HG02884 (cell line): ENCODE data around the gene ATP7B.
"Not testable (repeated sequence)": the region's sequence is repeated elsewhere in the genome, so short reads cannot be mapped to it uniquely, and the experiment has no call there.

ENCODE experiments used
- ATAC-seq: cut with Tn5 transposase; IDR thresholded peaks from one replicate; pipeline ENCODE4 v1.9.1; 2021; ENCODE audit warnings: mild to moderate bottlenecking, moderate library complexity; ENCODE audit not compliant: unreplicated experiment

ATP7B gene

DNA sequence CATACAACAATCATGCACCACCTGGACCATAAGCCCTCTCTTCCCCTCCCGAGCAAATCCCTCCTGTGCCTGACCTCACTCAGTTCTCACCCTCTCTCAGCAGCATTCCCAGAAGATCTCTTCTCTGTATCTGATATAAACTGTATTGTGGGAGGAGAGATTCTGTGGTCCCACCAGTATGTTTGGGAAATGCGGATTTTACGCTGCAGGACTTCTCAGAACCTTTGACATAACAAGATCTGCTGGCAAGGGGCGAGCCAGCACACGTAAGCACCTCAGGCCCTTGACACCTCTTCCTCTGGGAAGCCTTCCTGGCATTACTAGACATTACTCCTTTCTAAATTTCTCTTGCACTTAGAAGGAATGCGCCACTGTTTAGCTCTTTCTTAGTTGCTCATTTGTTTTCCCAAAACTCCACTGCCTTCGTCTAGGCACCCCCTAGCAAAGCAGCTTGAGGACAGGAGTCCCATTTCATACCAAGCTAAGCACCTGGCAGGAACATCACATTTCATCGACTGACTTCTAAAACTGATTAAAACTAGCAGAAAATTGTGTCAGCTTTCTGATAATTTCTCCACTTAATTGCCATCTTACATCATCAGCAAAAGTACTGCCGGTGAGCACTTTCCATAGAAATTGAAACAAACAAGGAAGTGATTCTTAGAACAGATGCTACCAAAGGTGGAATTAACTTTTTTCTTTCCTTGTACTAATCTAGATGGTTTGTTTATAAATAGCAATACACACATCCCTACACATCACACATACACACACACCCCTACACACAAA lies 86.3 kb downstream of the ATP7B start:
- no peak for ATAC-seq

DNA sequence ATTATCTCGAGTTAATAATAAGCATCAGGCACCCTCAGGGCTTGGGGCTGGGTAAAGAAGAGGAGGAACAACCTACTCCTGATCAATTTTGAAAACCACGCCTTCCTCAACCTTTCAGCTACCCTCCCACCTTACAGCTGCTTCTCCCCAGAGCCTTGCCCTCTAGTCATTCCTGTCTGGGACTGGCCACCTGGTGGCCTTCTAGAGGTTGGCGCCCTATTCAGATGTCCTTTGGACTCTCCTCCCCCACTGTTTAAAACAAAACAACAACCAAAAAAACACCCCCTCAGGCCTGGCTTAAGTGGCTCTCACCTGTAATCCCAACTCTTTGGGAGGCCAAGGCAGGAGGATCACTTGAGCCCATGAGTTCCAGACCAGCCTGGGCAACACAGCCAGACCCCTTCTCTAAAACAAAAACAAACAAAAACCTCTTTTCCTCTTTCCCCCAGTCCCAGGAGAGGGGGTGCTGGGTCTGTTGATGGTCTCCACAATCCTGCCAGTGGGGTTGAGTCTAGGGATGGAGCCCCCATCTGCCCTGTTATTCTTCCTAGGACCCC lies 87.2 kb downstream of the ATP7B start:
- peak; percentile 49 for ATAC-seq

DNA sequence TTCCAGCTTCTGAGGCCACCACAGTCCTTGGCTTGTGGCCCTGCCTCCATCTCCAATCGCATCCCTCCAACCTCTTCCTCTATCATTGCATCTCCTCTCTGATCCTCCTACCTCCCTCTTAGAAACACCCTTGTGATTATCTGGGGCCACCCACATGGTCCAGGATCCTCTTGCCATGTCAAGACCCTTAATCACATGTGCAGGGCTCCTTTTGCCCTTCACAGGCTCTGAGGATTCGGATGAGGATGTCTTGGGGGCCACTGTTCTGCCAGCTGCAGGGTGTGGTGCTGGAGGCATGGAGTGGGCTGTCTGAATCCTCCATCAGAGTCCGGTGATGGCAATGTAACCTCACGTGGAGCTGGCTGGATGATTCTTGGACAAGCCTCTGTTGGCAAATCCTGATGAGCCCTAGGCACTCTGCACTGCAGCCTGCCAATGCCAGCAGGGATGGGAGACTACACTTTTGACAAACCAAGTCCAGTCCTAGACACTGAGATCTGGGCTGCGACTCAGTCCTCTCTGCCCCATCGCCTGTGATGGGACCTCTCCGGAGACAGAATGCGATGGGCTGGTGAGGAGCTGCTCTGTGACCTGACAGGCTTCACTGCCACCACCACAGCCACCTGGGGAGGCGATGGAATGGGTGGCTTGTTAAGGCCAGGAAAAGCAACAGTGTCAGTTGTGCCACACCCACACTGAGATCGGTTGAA lies 88.3 kb downstream of the ATP7B start:
- ATAC-seq: no peak

DNA sequence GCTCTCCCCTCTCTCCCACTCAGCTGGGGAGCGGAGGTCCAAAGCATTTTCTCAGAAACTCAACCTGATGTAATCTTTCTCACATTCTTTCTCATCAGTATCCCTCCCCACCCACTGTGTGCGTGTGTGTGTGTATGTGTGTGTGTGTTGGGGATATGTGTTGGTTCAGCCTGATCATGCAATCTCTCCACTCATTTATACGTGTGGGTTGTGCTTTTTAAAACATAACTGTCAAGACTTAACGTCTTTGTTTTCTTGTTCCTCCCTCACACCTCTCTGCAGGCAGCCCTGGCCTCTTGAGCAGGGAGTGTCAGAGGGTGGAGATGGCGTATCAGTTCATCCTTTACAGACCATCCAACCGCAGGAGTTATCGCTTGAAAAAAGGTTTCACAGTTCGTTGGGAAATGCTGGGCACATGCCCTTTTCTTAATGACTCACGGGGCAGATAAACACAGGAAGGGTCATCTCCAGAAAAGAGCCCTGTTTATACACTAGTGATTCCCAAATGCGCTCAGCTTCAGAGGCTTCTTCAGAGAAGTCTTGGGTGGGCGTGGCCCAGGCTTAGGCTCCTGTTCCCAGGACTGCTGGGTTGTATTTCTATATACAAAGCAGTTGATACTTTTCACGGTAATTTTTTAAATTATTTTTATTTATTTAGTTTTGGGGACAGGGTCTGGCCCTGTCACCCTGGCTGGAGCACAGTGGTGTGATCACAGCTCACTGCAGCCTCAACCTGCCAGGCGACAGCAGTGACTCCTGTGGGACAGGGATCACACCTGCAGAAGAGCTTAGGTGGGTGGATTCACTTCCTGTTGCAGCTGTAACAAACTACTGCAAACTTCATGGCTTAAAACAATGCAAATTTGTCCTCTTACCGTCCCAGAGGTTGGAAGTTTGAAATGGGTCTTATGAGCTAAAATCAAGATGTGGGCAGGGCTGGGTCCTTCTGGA lies 89.2 kb downstream of the ATP7B start:
- no peak for ATAC-seq

DNA sequence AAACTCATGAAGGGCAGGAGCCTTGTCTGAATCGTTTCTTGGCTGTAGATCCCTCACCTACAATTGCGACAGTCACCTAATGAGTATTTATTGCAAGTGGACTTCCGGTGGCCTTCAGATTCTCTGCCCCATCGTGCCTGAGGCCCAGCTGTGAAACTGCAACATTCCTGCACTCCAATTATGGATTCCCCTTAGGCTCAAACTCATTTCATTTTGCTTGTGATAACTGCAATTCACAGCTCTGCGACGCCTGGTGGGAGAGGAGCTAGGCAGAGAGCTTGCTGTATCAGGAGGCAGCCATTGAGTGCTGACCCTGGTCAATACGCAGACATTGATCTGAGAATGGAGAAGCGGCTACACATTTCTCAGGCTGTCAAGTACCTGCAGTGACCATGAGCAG lies 90.5 kb downstream of the ATP7B start:
- ATAC-seq: no peak

DNA sequence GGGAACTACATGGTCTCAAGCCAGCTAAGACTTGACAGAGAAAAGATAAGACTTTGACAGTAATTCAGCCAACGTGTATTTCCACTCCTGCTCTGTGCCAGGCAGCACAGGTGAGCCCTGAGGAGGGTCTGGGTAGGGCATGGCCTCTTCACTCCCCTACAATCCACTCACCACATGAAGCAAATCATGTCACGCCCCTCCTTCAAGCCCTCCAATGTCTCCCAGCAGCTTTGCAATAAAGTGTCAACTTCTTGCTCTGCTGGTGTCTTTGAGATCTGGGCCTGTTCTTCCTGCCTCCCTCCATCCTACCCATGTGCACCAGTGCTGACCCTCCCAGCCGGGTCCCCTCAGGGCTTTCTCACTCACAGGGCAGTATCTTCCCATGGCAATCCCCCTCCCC lies 91.0 kb downstream of the ATP7B start:
- no peak for ATAC-seq

DNA sequence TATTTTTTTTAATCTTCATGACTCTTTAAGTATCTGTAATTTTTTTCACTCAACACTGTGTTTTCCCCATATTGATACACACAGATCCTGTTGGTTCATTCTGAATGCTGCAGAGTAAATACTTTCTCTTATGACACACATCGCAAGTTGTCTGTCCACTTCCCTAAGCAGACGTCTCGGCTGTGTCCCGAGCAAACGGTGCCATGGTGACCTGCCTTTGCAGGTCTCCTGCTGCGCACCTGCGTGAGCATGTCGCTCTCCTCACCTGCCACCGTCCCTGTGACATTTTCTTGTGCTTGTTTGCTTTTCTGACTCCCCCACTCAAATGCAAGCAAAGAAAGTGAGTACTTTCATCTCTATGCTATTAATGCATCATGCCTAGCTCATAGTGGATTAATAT lies 91.7 kb downstream of the ATP7B start:
- ATAC-seq: no peak

DNA sequence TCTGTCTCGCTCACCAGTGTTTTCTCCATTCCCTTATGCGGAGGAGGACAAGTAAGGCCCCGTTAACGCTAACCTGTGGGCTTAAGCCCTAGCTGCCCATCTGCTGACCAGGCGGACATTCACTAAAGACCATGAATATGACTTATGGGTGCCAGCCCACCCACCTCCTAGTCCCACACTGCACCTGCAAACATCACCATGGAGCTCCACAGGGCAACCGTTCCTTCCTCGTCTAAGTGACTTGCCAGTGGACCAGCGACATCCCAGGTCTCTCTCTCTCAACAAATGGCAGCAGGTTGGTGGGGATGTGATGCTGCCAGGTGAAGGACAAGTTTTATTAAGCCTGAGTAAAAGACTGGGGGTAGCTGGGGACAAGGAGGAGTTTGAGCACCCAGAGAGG lies 94.3 kb downstream of the ATP7B start:
- no peak for ATAC-seq

DNA sequence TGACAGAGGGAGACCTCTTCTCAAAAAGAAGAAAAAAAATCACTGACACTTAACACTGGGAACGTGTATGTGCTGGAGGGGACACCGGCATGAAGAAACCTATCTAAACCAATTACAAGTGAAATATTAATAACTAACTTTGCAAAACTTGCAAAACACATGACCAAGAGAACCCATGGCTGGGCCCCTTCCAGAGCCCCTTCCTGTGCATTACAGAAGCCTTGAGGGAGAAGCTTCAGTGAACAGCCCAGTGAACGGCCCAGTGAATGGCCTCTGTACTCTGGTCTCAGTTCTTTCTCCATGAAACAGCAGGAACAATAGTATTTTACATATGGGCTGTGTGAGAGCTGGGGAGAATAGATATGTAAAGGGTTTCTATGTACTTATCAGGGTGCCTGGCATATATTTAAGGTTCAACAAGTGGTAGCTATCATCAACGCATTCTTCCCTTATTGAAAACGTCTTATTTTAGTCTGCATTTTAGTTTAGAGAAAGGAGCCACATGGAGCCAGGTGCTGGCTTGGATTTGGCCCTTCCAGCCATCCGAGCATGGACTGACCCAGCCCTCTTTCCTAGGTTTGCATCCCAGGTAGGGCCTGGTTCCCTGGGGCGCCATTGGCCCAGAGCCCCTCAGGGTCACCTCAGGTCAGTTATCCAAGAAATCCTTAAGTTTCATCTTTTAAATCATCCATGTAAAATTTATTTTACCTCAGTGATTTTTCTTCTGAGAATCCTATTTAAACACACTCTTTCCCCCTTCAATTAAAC lies 95.0 kb downstream of the ATP7B start:
- no peak for ATAC-seq

DNA sequence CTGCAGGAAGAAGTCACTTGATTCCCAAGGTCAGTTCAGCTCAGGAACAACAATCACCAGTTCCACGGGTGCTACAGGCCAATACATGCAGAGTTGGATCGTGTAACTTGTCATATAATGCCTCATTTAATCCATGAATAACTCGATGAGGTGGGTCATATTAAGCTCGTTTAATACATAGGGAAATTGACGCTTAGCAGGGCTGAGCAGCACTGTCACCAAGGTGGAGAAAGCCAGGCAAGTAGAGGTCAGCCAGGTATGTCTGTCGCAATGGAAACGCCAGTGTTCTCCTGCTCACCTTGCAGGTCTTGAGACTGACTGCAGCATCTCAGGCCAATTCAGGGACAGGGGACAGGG lies 97.1 kb downstream of the ATP7B start:
- no peak for ATAC-seq

DNA sequence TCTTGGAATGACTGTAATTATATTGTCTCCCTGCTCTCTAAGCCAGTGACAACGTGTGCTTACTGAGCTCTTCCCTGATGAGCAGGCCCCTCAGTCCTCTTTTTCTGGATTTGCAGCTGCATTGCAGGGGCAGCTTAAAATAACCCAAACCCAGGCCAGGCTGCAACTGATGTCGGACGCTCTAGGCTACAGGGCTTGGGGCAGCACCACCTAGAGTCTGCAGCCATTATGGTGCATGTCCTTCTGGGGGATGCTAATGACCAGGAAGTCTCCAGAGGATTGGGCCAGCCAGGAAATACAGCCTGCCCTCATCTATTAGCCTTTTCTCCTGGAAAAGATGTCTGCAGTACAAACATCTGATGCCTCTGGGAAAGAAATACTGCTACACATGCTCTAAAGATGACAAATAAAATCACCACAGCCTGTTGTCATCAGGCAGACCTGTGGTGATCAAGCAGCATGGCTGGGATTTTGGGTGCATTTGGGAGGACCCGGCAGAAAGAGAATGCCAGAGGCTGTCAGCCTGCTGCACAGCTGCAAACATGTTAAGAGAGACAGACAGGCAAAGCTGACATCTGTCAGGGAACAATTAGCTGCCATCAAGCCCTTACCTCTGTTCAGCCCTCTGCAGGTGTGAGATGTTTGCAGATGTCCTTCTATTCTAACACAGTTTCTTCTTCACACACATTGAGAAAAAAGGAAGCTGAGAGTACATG lies 97.7 kb downstream of the ATP7B start:
- no peak for ATAC-seq

DNA sequence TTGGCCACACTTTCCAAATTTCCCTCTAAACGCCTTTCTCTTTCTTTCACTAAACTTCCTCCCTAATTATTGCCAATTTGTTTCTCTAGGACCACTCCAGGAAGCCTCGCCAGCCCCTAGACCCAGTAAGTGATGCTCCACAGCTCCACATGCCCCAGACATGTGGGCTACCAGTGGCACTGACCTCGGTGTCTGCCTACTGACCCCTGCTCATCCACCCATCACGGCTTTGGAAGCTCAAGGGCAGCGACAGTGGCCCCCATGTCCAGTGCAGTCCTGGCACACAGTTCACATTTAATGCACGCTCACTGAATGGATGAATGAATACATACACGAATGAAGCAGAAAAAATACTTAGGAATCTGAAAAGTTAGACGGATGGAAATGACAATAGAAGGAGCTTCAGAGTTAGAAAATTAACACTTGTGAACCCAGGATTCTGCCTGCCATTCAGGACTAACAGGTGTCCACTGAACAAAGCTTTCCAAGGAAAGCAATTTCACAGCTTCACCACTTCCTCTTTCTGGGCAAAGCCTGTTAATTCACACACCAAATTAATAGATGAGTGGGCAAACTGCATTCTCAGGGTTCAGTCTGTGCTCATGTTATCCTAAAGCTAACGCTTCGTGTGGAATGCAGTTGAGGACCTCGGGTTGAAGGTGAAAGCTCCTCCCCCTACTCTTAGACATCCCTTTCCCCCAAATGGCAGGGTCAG lies 98.6 kb downstream of the ATP7B start:
- no peak for ATAC-seq

DNA sequence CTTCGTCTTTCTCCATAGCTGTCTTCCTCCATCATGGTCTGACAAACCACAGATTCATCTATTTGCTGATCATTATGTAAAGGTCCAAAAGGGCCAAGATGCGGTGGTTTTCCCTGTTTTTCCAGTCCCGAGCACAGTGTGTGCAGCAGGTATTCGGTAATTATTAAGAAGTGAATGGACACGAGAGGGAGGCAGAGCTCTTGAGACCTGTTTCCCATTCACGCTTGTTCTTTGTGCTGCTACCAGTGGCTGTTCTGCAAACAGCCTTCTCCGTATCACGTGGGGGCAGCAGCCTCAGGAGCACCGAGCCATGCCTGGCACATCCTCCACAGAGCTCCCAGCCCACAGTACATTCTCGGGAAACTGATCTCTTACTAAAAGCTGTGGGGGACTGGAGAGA lies 99.2 kb downstream of the ATP7B start:
- no peak for ATAC-seq

DNA sequence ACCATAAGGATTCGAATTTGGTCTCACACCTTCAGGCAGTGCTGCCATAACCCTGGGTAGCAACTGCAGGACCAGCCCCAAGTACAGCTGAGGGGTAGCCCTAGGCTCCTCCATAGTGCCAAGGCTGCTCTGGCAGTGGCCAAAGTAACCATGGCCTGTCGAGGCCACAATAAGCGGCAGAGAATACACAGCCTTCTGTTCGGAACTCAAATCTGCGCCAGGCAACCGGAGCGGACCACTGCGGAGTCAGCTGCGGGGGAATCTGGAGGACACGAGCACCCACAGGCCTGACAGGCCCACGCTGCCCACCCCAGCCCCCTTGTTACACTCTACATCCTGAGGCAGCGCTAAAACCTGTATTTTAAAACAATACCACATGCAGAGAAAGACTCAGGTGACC lies 100.7 kb downstream of the ATP7B start:
- no peak for ATAC-seq

DNA sequence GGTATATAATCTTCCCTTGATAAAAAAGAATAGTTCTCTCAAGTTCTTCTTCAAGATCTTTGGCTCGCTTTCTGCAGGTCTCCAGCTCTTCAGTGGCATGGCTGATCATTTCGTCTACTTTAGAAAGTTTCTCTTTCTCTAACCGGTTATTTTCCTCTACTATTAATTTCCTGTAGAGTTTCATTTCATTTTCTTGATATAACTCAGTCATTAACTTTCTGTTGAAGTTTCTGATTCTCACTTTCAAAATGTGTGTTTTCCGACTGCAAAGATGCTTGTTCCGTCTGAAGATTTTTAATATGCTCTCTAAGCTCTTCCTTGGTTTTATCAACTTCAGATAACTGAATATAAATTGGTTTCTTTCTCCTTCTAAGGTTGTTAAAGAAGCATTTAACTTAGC lies 102.0 kb downstream of the ATP7B start:
- ATAC-seq: not testable (repeated sequence)

DNA sequence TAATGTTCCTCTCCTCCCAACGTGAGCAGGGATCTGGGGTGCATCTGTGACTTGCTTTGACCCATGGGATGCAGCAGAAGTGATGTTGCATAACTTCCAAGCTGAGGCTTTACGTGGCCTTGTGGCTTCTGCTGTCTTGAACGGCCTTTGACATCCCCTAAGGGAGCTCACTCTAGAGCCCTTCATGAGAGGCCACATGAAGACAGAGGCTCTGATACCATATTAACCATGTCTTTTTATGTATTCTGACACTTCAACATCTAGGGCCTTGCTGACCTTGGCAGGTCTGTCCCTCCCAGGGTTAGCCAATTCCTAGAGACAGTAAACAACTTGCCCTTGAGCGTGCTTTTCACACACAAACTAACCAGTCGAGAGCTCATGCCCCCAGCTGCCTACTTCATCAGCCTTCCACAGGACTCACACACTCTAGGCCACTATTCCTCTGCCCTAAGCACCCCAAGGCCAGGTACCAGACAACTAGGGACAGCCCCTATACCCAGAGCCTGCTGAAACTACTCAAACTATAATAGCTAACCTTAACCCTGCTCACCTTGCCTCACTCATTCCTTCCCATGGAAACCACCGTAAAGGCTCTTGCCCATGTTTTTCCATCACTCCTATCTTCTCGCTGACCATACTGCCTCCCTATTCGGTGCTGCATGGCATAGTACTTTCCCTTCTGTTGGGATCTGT lies 104.1 kb downstream of the ATP7B start:
- ATAC-seq: no peak

DNA sequence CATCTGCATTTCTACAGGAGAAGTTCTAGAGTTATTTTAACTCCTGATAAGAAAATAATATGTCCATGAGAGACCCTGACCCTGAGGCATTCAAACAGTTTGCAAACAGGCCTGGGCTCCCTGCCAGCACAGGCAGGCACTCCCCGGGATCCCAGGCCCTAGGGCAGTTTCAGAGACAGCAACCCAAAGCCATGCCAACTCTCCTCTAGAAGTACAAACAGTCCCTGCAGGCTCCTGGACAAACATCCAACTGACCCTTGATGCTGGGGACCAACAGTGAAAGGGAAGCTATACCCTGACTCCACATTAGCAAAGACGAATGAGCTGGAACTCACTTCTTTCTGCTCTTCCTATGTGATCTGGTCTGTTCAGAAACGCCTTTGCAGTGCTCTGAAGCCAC lies 104.7 kb downstream of the ATP7B start:
- ATAC-seq: no peak

DNA sequence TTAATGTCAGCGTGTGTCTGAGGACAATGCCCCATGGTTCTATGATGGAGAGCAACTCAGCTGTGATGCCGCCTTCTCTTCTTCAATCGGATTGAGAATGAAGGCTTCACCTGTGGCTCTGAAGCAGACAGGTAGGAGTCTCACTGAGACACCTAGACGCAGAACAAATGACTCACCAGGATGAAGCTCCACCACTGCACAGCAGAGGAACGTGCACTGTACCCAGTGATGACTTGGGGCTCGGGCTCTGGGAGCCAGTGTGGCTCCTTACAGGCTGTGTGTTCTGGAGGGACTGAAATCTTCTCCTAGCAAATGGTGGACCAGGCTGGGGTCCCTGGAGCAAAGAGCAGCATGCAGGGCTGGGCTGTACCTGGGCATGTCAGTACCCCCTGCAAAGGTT lies 105.5 kb downstream of the ATP7B start:
- no peak for ATAC-seq

DNA sequence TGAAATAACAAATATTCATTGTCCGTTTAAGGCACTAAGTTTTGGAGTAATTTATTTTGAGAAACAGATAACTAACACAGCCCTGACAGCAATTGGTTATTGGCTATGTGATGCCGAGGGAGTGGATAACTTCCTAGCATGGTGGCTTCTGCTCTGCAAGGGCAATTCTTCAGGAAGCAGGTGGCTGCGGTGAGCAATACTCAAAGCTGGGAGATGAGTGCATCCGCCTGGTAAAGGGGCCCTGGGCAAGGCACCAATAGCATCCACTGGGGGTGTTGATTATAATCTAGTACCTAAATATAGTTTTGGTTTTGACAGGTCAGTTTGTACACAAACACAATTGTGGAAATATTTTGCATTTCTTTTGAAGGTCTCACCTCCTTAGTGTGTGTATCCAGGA lies 108.5 kb downstream of the ATP7B start:
- no peak for ATAC-seq
